ENCODE data around the gene PNPLA7.

GRCh38 chr9:137467896-137468295, 82.3 kb downstream of the PNPLA7 start:
- TF ChIP-seq CTCF (IDR thresholded peaks at IDR 0.05) (no peak), POLR2A (IDR thresholded peaks at IDR 0.05) (no peak)

Measured in thyroid gland (tissue), 4 donors.